ENCODE measurements around the gene STX8.

Gene STX8

GRCh38 chr17:9211133-9211765, 364.4 kb downstream of the STX8 start:
- TF ChIP-seq GATA3 (IDR thresholded peaks at IDR 0.05; ENCODE audit: low read depth, low read length) = no peak
- TF ChIP-seq GATA2 (IDR thresholded peaks at IDR 0.05; ENCODE audit: low read depth, low read length) = no peak

GRCh38 chr17:9209781-9210370, 365.7 kb downstream of the STX8 start:
- TF ChIP-seq GATA3 (IDR thresholded peaks at IDR 0.05; ENCODE audit: low read depth, low read length) (no peak), GATA2 (IDR thresholded peaks at IDR 0.05; ENCODE audit: low read depth, low read length) (no peak)

GRCh38 chr17:9209347-9209746, 366.3 kb downstream of the STX8 start:
- no peak for TF ChIP-seq GATA3 (IDR thresholded peaks at IDR 0.05; ENCODE audit: low read depth, low read length)
- TF ChIP-seq GATA2 (IDR thresholded peaks at IDR 0.05; ENCODE audit: low read depth, low read length) = no peak

- TF ChIP-seq GATA3 (IDR thresholded peaks at IDR 0.05; ENCODE audit: low read depth, low read length) (no peak), GATA2 (IDR thresholded peaks at IDR 0.05; ENCODE audit: low read depth, low read length) (no peak)
Observed at GRCh38 chr17:9208381-9209105, 367.1 kb downstream of the STX8 start.

GRCh38 chr17:9206741-9207332, 368.8 kb downstream of the STX8 start:
- TF ChIP-seq GATA2 (IDR thresholded peaks at IDR 0.05; ENCODE audit: low read depth, low read length) (no peak), GATA3 (IDR thresholded peaks at IDR 0.05; ENCODE audit: low read depth, low read length) (no peak)

- no peak for TF ChIP-seq GATA3 (IDR thresholded peaks at IDR 0.05; ENCODE audit: low read depth, low read length)
- TF ChIP-seq GATA2 (IDR thresholded peaks at IDR 0.05; ENCODE audit: low read depth, low read length) = no peak
Observed at GRCh38 chr17:9206410-9206703, 369.3 kb downstream of the STX8 start.

GRCh38 chr17:9205520-9206409, 369.9 kb downstream of the STX8 start:
- TF ChIP-seq GATA3 (IDR thresholded peaks at IDR 0.05; ENCODE audit: low read depth, low read length) = no peak
- TF ChIP-seq GATA2 (IDR thresholded peaks at IDR 0.05; ENCODE audit: low read depth, low read length) = no peak

- TF ChIP-seq GATA2 (IDR thresholded peaks at IDR 0.05; ENCODE audit: low read depth, low read length) = no peak
- no peak for TF ChIP-seq GATA3 (IDR thresholded peaks at IDR 0.05; ENCODE audit: low read depth, low read length)
Observed at GRCh38 chr17:9204637-9205329, 370.8 kb downstream of the STX8 start.

GRCh38 chr17:9203771-9204425, 371.7 kb downstream of the STX8 start:
- TF ChIP-seq GATA2 (IDR thresholded peaks at IDR 0.05; ENCODE audit: low read depth, low read length) (no peak), GATA3 (IDR thresholded peaks at IDR 0.05; ENCODE audit: low read depth, low read length) (no peak)

GRCh38 chr17:9202532-9202931, 373.1 kb downstream of the STX8 start:
- TF ChIP-seq GATA3 (IDR thresholded peaks at IDR 0.05; ENCODE audit: low read depth, low read length) (no peak), GATA2 (IDR thresholded peaks at IDR 0.05; ENCODE audit: low read depth, low read length) (no peak)

- TF ChIP-seq GATA3 (IDR thresholded peaks at IDR 0.05; ENCODE audit: low read depth, low read length) (no peak), GATA2 (IDR thresholded peaks at IDR 0.05; ENCODE audit: low read depth, low read length) (no peak)
Observed at GRCh38 chr17:9200699-9201359, 374.8 kb downstream of the STX8 start.

All from SH-SY5Y (cell line).